HFFc6 (cell line): ENCODE results near the gene JAKMIP2. TPM values are rescaled to one million over a fixed set of nuclear protein-coding genes. Genes with fewer than 3 reads are reported as not detected.

Experiments
- DNase-seq: peaks from one replicate; pipeline ENCODE4 v3.0.0-alpha.2; 2018
- H3K27ac Mint-ChIP-seq: 2 replicates; pipeline ENCODE4 v1.8.0; 2020; ENCODE audit warnings: mild to moderate bottlenecking, mixed read lengths
- H3K27me3 Mint-ChIP-seq: 2 replicates; pipeline ENCODE4 v1.8.0; 2021; ENCODE audit warnings: mild to moderate bottlenecking, moderate library complexity, mixed read lengths; ENCODE audit not compliant: insufficient read depth
- H3K36me3 Mint-ChIP-seq: 2 replicates; pipeline ENCODE4 v1.8.0; 2021; ENCODE audit warnings: low read depth, mixed read lengths
- H3K4me1 Mint-ChIP-seq: 2 replicates; pipeline ENCODE4 v1.8.0; 2020; ENCODE audit warnings: low read depth, mixed read lengths
- H3K4me3 Mint-ChIP-seq: 2 replicates; pipeline ENCODE4 v1.8.0; 2020; ENCODE audit warnings: mild to moderate bottlenecking, moderate library complexity, mixed read lengths
- H3K9me3 Mint-ChIP-seq: 2 replicates; pipeline ENCODE4 v1.8.0; 2020; ENCODE audit warnings: mild to moderate bottlenecking, mixed read lengths
- CTCF ChIP-seq: fragments of 200-600 bp; sonication (generic); IDR thresholded peaks from 2 replicates; pipeline ENCODE4 v1.5.0; 2021; ENCODE audit warnings: antibody characterized with exemption, mild to moderate bottlenecking
- total RNA-seq, 6 experiments: library from RNA; stranded (reverse); fragmentation: NEBNext Ultra II Directional; extraction: Animal tissue kit (Norgen Biotek cat#: 25700); gene quantifications; 2 replicates in 1 of 6; 3 replicates in 5 of 6; pipeline ENCODE4 v1.2.3, GENCODE V29; 2021

Gene JAKMIP2
- total RNA-seq, 6 experiments from 2014 or later: not detected

GRCh38 chr5:147752033-147752432 is 30.5 kb downstream of the JAKMIP2 start:
- TF ChIP-seq CTCF: no peak
- no peaks in the 10 kb centered on the region for H3K4me1 Mint-ChIP-seq
- no peak for DNase-seq
- H3K27me3 Mint-ChIP-seq: no peaks in the 10 kb centered on the region; the same call in 1 of the 2 replicates
- peaks cover 18% of the 10 kb centered on the region for H3K9me3 Mint-ChIP-seq
- H3K4me3 Mint-ChIP-seq: no peak overlapping the region
- no peak overlapping the region for H3K27ac Mint-ChIP-seq
- no peaks in the 10 kb centered on the region for H3K36me3 Mint-ChIP-seq

GRCh38 chr5:147751156-147751830 is 31.2 kb downstream of the JAKMIP2 start:
- Mint-ChIP-seq H3K4me1 (no peaks in the 10 kb centered on the region), H3K36me3 (no peaks in the 10 kb centered on the region), H3K27ac (no peak overlapping the region)

GRCh38 chr5:147750065-147750464 is 32.5 kb downstream of the JAKMIP2 start:
- H3K27me3 Mint-ChIP-seq: no peaks in the 10 kb centered on the region; the same call in 1 of the 2 replicates
- no peak for DNase-seq
- no peaks in the 10 kb centered on the region for H3K4me1 Mint-ChIP-seq
- H3K27ac Mint-ChIP-seq: no peak overlapping the region
- H3K4me3 Mint-ChIP-seq: no peak overlapping the region
- H3K36me3 Mint-ChIP-seq: no peaks in the 10 kb centered on the region
- peaks cover 18% of the 10 kb centered on the region for H3K9me3 Mint-ChIP-seq
- no peak for TF ChIP-seq CTCF

More at GRCh38 chr5:147751156-147751830, 31.2 kb downstream of the JAKMIP2 start:
- no peak for TF ChIP-seq CTCF
- H3K4me3 Mint-ChIP-seq: no peak overlapping the region
- no peaks in the 10 kb centered on the region; the same call in 1 of the 2 replicates for H3K27me3 Mint-ChIP-seq
- H3K9me3 Mint-ChIP-seq: peaks cover 18% of the 10 kb centered on the region
- DNase-seq: no peak

- TF ChIP-seq CTCF: no peak
- Mint-ChIP-seq H3K27ac (no peak overlapping the region), H3K4me1 (no peaks in the 10 kb centered on the region), H3K9me3 (peaks cover 18% of the 10 kb centered on the region), H3K27me3 (no peaks in the 10 kb centered on the region; the same call in 1 of the 2 replicates), H3K4me3 (no peak overlapping the region), H3K36me3 (no peaks in the 10 kb centered on the region)
- DNase-seq: no peak
Measured at GRCh38 chr5:147748590-147748989, 33.9 kb downstream of the JAKMIP2 start.

- no peaks in the 10 kb centered on the region for H3K36me3 Mint-ChIP-seq
- no peak for TF ChIP-seq CTCF
- no peaks in the 10 kb centered on the region for H3K4me1 Mint-ChIP-seq
- H3K27me3 Mint-ChIP-seq: no peaks in the 10 kb centered on the region; the same call in 1 of the 2 replicates
- no peak for DNase-seq
- no peak overlapping the region for H3K27ac Mint-ChIP-seq
- no peak overlapping the region for H3K4me3 Mint-ChIP-seq
- H3K9me3 Mint-ChIP-seq: peaks cover 12% of the 10 kb centered on the region
Measured at GRCh38 chr5:147746986-147747385, 35.5 kb downstream of the JAKMIP2 start.
